Parathyroid adenoma (tissue), 2 donors: ENCODE results near the gene C5orf15.
"Not testable (repeated sequence)": the region's sequence is repeated elsewhere in the genome, so short reads cannot be mapped to it uniquely, and the experiment has no call there.

Experiments
- H2AFZ ChIP-seq: fragments of 300-600 bp; sonication (generic); one replicate; pipeline ENCODE4 v1.7.0; 2017; ENCODE audit warnings: antibody characterized with exemption, mild to moderate bottlenecking
- H3K27ac ChIP-seq: fragments of 300-600 bp; sonication (generic); one replicate; pipeline ENCODE4 v1.7.0; 2017
- H3K27me3 ChIP-seq: fragments of 300-600 bp; sonication (generic); one replicate; pipeline ENCODE4 v1.7.0; 2017; ENCODE audit warnings: low read length; ENCODE audit not compliant: control insufficient read depth, insufficient read depth
- H3K36me3 ChIP-seq: fragments of 300-600 bp; sonication (generic); one replicate; pipeline ENCODE4 v1.7.0; 2017; ENCODE audit warnings: low read length; ENCODE audit not compliant: control insufficient read depth, insufficient read depth
- H3K4me1 ChIP-seq: fragments of 300-600 bp; sonication (generic); one replicate; pipeline ENCODE4 v1.7.0; 2017; ENCODE audit warnings: control low read depth
- H3K4me2 ChIP-seq: fragments of 300-600 bp; sonication (generic); one replicate; pipeline ENCODE4 v1.7.0; 2017; ENCODE audit warnings: low read length
- H3K4me3 ChIP-seq: fragments of 300-600 bp; sonication (generic); one replicate; pipeline ENCODE4 v1.7.0; 2017; ENCODE audit warnings: low read depth, low read length
- H3K79me2 ChIP-seq: fragments of 300-600 bp; sonication (generic); one replicate; pipeline ENCODE4 v1.7.0; 2017; ENCODE audit warnings: control low read depth
- H3K9ac ChIP-seq: fragments of 300-600 bp; sonication (generic); one replicate; pipeline ENCODE4 v1.7.0; 2017; ENCODE audit warnings: mild to moderate bottlenecking
- H3K9me3 ChIP-seq: fragments of 300-600 bp; sonication (generic); one replicate; pipeline ENCODE4 v1.7.0; 2017; ENCODE audit warnings: low read length; ENCODE audit not compliant: control insufficient read depth
- TF ChIP-seq, protein P1 (sequence below): fragments of 300-600 bp; sonication (generic); IDR thresholded peaks from one replicate; pipeline ENCODE4 v1.7.0; 2017; ENCODE audit warnings: antibody characterized with exemption, mild to moderate bottlenecking
- donor health status: primary hyperparathyroidism.

The C5orf15 gene

DNA sequence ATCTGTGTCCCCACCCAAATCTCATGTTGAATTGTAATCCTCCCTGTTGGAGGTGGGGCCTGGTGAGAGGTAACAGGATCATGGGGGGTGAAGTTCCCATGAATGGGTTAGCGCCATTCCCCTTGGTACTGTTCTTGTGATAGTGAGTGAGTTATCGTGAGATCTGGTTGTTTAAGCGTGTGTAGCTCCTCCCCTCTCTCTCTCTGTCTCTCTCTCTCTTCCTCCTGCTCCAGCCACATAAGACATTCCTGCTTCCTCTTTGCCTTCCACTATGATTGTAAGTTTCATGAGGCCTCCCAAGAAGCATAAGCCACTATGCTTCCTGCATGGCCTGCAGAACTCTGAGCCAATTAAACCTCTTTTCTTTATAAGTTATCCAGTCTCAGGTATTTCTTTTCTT is 28.8 kb downstream of the C5orf15 start:
- no peak overlapping the region for H2AFZ ChIP-seq
- no peak overlapping the region for H3K27ac ChIP-seq
- no peaks in the 10 kb centered on the region for H3K4me1 ChIP-seq
- no peak overlapping the region for H3K4me3 ChIP-seq
- H3K4me2 ChIP-seq = no peak overlapping the region
- no peaks in the 10 kb centered on the region for H3K79me2 ChIP-seq
- TF ChIP-seq, protein P1, sequence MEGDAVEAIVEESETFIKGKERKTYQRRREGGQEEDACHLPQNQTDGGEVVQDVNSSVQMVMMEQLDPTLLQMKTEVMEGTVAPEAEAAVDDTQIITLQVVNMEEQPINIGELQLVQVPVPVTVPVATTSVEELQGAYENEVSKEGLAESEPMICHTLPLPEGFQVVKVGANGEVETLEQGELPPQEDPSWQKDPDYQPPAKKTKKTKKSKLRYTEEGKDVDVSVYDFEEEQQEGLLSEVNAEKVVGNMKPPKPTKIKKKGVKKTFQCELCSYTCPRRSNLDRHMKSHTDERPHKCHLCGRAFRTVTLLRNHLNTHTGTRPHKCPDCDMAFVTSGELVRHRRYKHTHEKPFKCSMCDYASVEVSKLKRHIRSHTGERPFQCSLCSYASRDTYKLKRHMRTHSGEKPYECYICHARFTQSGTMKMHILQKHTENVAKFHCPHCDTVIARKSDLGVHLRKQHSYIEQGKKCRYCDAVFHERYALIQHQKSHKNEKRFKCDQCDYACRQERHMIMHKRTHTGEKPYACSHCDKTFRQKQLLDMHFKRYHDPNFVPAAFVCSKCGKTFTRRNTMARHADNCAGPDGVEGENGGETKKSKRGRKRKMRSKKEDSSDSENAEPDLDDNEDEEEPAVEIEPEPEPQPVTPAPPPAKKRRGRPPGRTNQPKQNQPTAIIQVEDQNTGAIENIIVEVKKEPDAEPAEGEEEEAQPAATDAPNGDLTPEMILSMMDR = no peak
- no peaks in the 10 kb centered on the region for H3K9me3 ChIP-seq
- H3K9ac ChIP-seq = no peak overlapping the region
- H3K36me3 ChIP-seq = no peaks in the 10 kb centered on the region
- H3K27me3 ChIP-seq = no peaks in the 10 kb centered on the region

- Histone ChIP-seq H3K4me3 (no peak overlapping the region), H2AFZ (no peak overlapping the region), H3K79me2 (no peaks in the 10 kb centered on the region), H3K4me1 (no peaks in the 10 kb centered on the region), H3K27ac (no peak overlapping the region), H3K9ac (no peak overlapping the region), H3K9me3 (no peaks in the 10 kb centered on the region), H3K4me2 (no peak overlapping the region), H3K36me3 (no peaks in the 10 kb centered on the region), H3K27me3 (no peaks in the 10 kb centered on the region)
- TF ChIP-seq, protein P1 = no peak
Observed at GRCh38 chr5:133938929-133939328, 29.5 kb downstream of the C5orf15 start.

DNA sequence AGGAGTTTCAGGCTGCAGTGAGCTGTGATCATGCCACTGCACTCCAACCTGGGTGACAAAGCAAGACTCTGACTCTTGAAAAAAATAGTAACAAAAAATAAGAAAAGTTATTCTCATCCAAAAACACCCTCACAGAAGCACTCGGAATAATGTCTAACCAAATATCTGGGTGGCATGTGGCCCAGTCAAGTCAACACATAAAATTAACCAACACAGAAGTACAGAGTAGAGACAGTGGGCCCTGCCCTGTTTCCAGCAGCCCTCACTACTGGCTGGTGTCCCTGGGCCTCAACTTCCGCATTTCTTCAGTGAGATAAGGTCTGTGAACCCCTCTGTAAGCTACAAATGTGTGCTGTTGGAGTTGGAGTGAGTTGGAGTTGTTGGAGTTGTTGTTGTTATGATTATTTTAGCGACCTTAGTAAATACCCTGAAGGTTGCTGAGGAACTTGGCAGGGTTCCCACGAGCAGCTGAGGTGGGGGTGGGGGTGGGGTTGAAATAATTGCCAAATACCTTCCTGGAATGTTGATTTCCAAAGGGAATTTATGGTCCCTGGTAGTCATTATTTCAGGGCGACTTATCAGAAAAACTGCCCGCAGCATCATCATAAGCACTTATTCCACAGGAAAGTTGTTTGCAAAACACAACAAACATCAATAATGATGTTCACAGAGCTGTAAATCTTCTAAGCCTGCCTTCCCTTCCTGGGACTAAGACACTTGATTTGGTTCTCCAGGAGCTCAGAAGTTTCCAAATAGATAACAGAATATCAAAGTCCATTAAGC is 30.2 kb downstream of the C5orf15 start:
- Histone ChIP-seq H3K9ac (no peak overlapping the region), H3K36me3 (no peaks in the 10 kb centered on the region), H3K9me3 (no peaks in the 10 kb centered on the region), H2AFZ (no peak overlapping the region), H3K4me3 (no peak overlapping the region), H3K79me2 (no peaks in the 10 kb centered on the region), H3K27me3 (no peaks in the 10 kb centered on the region), H3K4me1 (no peaks in the 10 kb centered on the region), H3K4me2 (no peak overlapping the region), H3K27ac (no peak overlapping the region)
- TF ChIP-seq, protein P1 = no peak

DNA sequence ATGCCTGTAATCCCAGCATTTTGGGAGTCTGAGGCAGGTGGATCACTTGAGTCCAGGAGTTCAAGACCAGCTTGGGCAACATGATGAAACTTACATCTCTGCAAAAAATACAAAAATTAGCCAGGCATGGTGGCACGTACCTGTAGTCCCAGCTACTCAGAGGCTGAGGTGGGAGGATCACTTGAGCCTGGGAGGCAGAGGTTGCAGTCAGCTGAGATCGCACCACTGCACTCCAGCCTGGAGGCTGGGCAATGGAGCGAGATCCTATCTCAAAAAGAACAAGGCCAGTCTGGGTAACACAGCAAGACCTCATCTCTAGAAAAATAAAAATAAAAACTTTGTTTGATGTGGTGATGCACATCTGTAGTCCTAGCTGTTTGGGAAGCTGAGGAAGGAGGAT is 30.8 kb downstream of the C5orf15 start:
- not testable (repeated sequence) for H3K9ac ChIP-seq, H3K27ac ChIP-seq, H3K4me1 ChIP-seq, H3K36me3 ChIP-seq, H3K27me3 ChIP-seq, H2AFZ ChIP-seq, H3K4me3 ChIP-seq, H3K79me2 ChIP-seq, H3K4me2 ChIP-seq, H3K9me3 ChIP-seq

GRCh38 chr5:133936651-133937015 is 31.8 kb downstream of the C5orf15 start:
- H3K27ac ChIP-seq = no peak overlapping the region
- no peaks in the 10 kb centered on the region for H3K9me3 ChIP-seq
- no peak overlapping the region for H3K4me3 ChIP-seq
- TF ChIP-seq, protein P1 = no peak
- H3K9ac ChIP-seq = no peak overlapping the region
- no peaks in the 10 kb centered on the region for H3K36me3 ChIP-seq
- H2AFZ ChIP-seq = no peak overlapping the region
- H3K4me1 ChIP-seq = no peaks in the 10 kb centered on the region
- H3K4me2 ChIP-seq = no peak overlapping the region
- no peaks in the 10 kb centered on the region for H3K27me3 ChIP-seq
- H3K79me2 ChIP-seq = no peaks in the 10 kb centered on the region

DNA sequence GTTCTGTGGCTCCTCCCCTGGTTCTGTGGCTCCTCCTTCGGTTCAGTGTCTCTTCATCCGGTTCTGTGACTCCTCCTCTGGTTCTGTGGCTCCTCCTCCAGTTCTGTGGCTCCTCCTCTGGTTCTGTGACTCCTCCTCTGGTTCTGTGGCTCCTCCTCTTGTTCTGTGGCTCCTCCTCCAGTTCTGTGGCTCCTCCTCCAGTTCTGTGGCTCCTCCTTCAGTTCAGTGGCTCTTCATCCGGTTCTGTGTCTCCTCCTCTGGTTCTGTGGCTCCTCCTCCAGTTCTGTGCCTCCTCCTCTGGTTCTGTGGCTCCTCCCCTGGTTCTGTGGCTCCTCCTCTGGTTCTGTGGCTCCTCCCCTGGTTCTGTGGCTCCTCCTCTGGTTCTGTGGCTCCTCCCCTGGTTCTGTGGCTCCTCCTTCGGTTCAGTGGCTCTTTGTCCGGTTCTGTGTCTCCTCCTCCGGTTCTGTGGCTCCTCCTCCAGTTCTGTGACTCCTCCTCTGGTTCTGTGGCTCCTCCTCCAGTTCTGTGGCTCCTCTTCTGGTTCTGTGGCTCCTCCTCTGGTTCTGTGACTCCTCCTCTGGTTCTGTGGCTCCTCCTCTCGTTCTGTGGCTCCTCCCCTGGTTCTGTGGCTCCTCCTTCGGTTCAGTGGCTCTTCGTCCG is 32.3 kb downstream of the C5orf15 start:
- H2AFZ ChIP-seq, H3K79me2 ChIP-seq, H3K4me3 ChIP-seq, H3K4me2 ChIP-seq, H3K27me3 ChIP-seq, H3K27ac ChIP-seq, H3K9ac ChIP-seq, H3K4me1 ChIP-seq, H3K36me3 ChIP-seq, H3K9me3 ChIP-seq: not testable (repeated sequence)
